Parathyroid adenoma (tissue), 2 donors: ENCODE data around the gene CCDC179.

Source experiments
- H2AFZ ChIP-seq: fragments of 300-600 bp; sonication (generic); one replicate; pipeline ENCODE4 v1.7.0; 2017; ENCODE audit warnings: antibody characterized with exemption, mild to moderate bottlenecking
- H3K27ac ChIP-seq: fragments of 300-600 bp; sonication (generic); one replicate; pipeline ENCODE4 v1.7.0; 2017
- H3K27me3 ChIP-seq: fragments of 300-600 bp; sonication (generic); one replicate; pipeline ENCODE4 v1.7.0; 2017; ENCODE audit warnings: low read length; ENCODE audit not compliant: control insufficient read depth, insufficient read depth
- H3K36me3 ChIP-seq: fragments of 300-600 bp; sonication (generic); one replicate; pipeline ENCODE4 v1.7.0; 2017; ENCODE audit warnings: low read length; ENCODE audit not compliant: control insufficient read depth, insufficient read depth
- H3K4me1 ChIP-seq: fragments of 300-600 bp; sonication (generic); one replicate; pipeline ENCODE4 v1.7.0; 2017; ENCODE audit warnings: control low read depth
- H3K4me2 ChIP-seq: fragments of 300-600 bp; sonication (generic); one replicate; pipeline ENCODE4 v1.7.0; 2017; ENCODE audit warnings: low read length
- H3K4me3 ChIP-seq: fragments of 300-600 bp; sonication (generic); one replicate; pipeline ENCODE4 v1.7.0; 2017; ENCODE audit warnings: low read depth, low read length
- H3K79me2 ChIP-seq: fragments of 300-600 bp; sonication (generic); one replicate; pipeline ENCODE4 v1.7.0; 2017; ENCODE audit warnings: control low read depth
- H3K9ac ChIP-seq: fragments of 300-600 bp; sonication (generic); one replicate; pipeline ENCODE4 v1.7.0; 2017; ENCODE audit warnings: mild to moderate bottlenecking
- H3K9me3 ChIP-seq: fragments of 300-600 bp; sonication (generic); one replicate; pipeline ENCODE4 v1.7.0; 2017; ENCODE audit warnings: low read length; ENCODE audit not compliant: control insufficient read depth
- CTCF ChIP-seq: fragments of 300-600 bp; sonication (generic); IDR thresholded peaks from one replicate; pipeline ENCODE4 v1.7.0; 2017; ENCODE audit warnings: antibody characterized with exemption, mild to moderate bottlenecking
- donor health status: primary hyperparathyroidism.

Gene CCDC179

GRCh38 chr11:22875869-22876473 is 15.7 kb upstream of the CCDC179 start:
- Histone ChIP-seq H3K9ac (no peak overlapping the region), H3K9me3 (no peaks in the 10 kb centered on the region), H3K36me3 (no peaks in the 10 kb centered on the region), H3K79me2 (no peaks in the 10 kb centered on the region), H3K27ac (no peak overlapping the region), H3K4me1 (no peaks in the 10 kb centered on the region), H2AFZ (no peak overlapping the region), H3K27me3 (no peaks in the 10 kb centered on the region), H3K4me2 (no peak overlapping the region), H3K4me3 (no peak overlapping the region)
- TF ChIP-seq CTCF: peak; percentile 56

DNA sequence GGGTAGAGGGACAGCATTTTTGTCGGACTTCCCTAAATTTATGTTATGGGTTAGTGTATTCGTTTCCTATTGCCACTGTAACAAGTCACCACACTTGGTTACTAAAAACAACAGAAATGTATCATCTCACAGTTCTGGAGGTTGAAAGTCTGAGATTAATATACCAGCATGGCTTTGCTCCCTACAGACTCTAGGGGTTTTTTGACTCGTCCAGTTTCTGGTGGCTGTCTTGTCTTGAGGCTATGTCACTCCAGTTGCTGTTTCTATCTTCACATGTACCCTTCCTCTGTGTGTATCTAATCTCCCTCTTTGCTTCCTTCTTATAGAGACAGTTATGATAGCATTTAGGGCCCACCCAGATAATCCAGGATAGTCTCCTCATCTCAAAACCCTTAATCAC is 9.1 kb upstream of the CCDC179 start:
- H3K36me3 ChIP-seq: no peaks in the 10 kb centered on the region
- H3K9ac ChIP-seq: no peak overlapping the region
- H3K4me2 ChIP-seq: no peak overlapping the region
- no peak for TF ChIP-seq CTCF
- H3K4me3 ChIP-seq: no peak overlapping the region
- H3K79me2 ChIP-seq: no peaks in the 10 kb centered on the region
- H2AFZ ChIP-seq: no peak overlapping the region
- H3K4me1 ChIP-seq: no peaks in the 10 kb centered on the region
- no peaks in the 10 kb centered on the region for H3K27me3 ChIP-seq
- no peaks in the 10 kb centered on the region for H3K9me3 ChIP-seq
- no peak overlapping the region for H3K27ac ChIP-seq

DNA sequence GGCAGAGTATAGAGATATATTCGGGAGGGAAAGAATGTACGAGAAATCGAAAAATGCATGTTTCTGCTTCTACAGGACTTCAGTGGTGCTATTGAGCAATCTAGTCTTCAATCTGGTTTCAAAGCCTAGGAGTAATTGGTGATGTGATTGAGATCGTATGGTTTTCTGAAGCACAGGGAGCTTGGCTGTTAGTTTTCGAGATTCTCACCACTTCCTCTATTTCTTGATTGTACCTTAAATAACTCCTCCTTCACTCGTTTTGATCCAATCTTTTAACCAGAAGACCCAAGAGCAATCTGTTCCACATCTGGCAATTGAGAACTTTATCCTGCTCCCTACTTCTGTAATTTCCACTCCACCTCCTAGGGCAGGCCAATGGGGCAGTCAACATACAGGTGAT is 518 bp downstream of the CCDC179 start:
- no peaks in the 10 kb centered on the region for H3K4me1 ChIP-seq
- no peaks in the 10 kb centered on the region for H3K9me3 ChIP-seq
- H3K4me2 ChIP-seq: no peak overlapping the region
- no peak overlapping the region for H3K9ac ChIP-seq
- no peak overlapping the region for H2AFZ ChIP-seq
- no peak overlapping the region for H3K27ac ChIP-seq
- H3K4me3 ChIP-seq: no peak overlapping the region
- no peak for TF ChIP-seq CTCF
- H3K27me3 ChIP-seq: no peaks in the 10 kb centered on the region
- no peaks in the 10 kb centered on the region for H3K79me2 ChIP-seq
- H3K36me3 ChIP-seq: no peaks in the 10 kb centered on the region

DNA sequence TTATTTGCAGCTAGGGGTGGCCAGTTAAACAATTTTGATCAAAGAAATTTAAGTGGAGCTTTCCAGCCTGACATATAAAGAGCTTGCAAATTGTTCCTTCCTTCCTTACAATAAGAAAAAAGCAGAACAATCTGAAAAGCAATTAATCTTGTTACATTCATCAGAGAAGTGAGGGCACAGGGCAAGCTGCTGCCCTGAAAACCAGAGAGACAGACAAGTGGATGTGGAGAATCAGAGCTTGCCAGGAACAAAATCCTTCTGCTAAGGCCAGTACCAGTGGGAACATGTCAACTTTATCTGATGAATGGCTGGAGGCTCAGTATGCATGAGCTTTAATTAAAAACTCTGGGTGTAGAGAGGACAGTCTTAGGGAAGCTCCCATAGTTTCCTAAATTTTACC is 8.8 kb downstream of the CCDC179 start:
- Histone ChIP-seq H3K27me3 (no peaks in the 10 kb centered on the region), H3K4me3 (no peak overlapping the region), H3K4me1 (no peaks in the 10 kb centered on the region), H3K79me2 (no peaks in the 10 kb centered on the region), H3K4me2 (no peak overlapping the region), H3K9me3 (no peaks in the 10 kb centered on the region), H2AFZ (no peak overlapping the region), H3K36me3 (no peaks in the 10 kb centered on the region), H3K9ac (no peak overlapping the region), H3K27ac (no peak overlapping the region)
- TF ChIP-seq CTCF: no peak

- Histone ChIP-seq H2AFZ (no peak overlapping the region), H3K4me2 (no peak overlapping the region), H3K4me1 (no peaks in the 10 kb centered on the region), H3K27ac (no peak overlapping the region), H3K9ac (no peak overlapping the region), H3K27me3 (no peaks in the 10 kb centered on the region), H3K9me3 (no peaks in the 10 kb centered on the region), H3K79me2 (no peaks in the 10 kb centered on the region), H3K4me3 (no peak overlapping the region), H3K36me3 (no peaks in the 10 kb centered on the region)
- TF ChIP-seq CTCF: no peak
These were observed 13.5 kb downstream of the CCDC179 start for GRCh38 chr11:22846726-22847125.
